ENCODE results near the gene SAMM50.
A peak's percentile ranks its signal among the peaks of the same experiment; 100 is the strongest.

DNA sequence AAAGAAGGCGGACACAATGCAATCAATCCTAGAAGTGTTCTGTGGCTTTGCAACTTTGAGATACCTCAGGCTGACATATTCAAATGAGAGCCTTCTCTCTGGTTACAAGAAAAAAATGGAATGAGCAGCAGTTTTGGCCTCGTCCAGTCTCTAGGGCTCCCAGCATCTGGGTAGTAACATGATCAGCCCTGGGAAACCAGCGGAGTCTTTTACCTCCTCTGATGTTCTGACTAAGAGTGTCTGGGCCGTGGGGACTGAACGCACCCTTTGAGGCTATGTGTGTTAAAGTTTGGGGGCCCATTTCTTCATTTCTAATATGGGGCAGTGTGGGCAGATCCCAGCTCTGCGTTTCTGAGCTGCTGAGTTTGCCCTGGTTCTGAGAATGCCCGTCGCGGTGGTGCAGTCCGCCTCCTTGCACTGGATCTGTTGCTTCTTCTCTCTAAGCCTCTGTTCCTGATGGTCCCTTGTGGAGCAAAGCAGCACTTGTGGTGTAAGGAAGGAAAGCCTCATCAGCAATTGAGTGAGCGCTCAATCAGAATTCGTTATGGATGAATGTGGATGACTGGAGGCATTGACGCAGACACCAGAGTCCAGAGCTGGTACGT is 77.0 kb downstream of the SAMM50 start:
- peak in 1 of 2 donors; percentile 40 for TF ChIP-seq POLR2A (IDR thresholded peaks at IDR 0.05)
- TF ChIP-seq, protein P1, sequence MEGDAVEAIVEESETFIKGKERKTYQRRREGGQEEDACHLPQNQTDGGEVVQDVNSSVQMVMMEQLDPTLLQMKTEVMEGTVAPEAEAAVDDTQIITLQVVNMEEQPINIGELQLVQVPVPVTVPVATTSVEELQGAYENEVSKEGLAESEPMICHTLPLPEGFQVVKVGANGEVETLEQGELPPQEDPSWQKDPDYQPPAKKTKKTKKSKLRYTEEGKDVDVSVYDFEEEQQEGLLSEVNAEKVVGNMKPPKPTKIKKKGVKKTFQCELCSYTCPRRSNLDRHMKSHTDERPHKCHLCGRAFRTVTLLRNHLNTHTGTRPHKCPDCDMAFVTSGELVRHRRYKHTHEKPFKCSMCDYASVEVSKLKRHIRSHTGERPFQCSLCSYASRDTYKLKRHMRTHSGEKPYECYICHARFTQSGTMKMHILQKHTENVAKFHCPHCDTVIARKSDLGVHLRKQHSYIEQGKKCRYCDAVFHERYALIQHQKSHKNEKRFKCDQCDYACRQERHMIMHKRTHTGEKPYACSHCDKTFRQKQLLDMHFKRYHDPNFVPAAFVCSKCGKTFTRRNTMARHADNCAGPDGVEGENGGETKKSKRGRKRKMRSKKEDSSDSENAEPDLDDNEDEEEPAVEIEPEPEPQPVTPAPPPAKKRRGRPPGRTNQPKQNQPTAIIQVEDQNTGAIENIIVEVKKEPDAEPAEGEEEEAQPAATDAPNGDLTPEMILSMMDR (IDR thresholded peaks at IDR 0.05 in 4 of 5, conservative IDR thresholded peaks at IDR 0.05 in 1 of 5), result no peak

All from gastrocnemius medialis (tissue), 4 donors.